Hepatocyte (in vitro differentiated cells): ENCODE results near the gene RPSA. TPM values are rescaled to one million over a fixed set of nuclear protein-coding genes. Genes with fewer than 3 reads are reported as not detected.

ENCODE experiments used
- DNase-seq: peaks from one replicate; pipeline ENCODE4 v3.0.0-alpha.2; 2016; ENCODE audit warnings: low spot score
- H2AFZ ChIP-seq: fragments of 200-600 bp; sonication (generic); 2 replicates; pipeline ENCODE4 v1.6.0; 2016; ENCODE audit warnings: antibody characterized with exemption, mild to moderate bottlenecking
- H3K27ac ChIP-seq: fragments of 200-600 bp; sonication (generic); 2 replicates; pipeline ENCODE4 v1.5.1; 2016; ENCODE audit warnings: mild to moderate bottlenecking
- H3K27me3 ChIP-seq: fragments of 200-600 bp; sonication (generic); 2 replicates; pipeline ENCODE4 v1.6.1; 2016
- H3K36me3 ChIP-seq: fragments of 200-600 bp; sonication (generic); replicated peaks from 2 replicates; pipeline ENCODE4 v1.5.1; 2016; ENCODE audit warnings: low read depth; ENCODE audit not compliant: insufficient read depth
- H3K4me1 ChIP-seq: fragments of 200-600 bp; sonication (generic); 2 replicates; pipeline ENCODE4 v1.5.1; 2016; ENCODE audit warnings: mild to moderate bottlenecking, moderate library complexity; ENCODE audit not compliant: insufficient read depth
- H3K4me2 ChIP-seq: fragments of 200-600 bp; sonication (generic); 2 replicates; pipeline ENCODE4 v1.6.0; 2016
- H3K4me3 ChIP-seq: fragments of 200-600 bp; sonication (generic); 2 replicates; pipeline ENCODE4 v1.5.1; 2016; ENCODE audit warnings: mild to moderate bottlenecking
- H3K79me2 ChIP-seq: fragments of 200-600 bp; sonication (generic); 2 replicates; pipeline ENCODE4 v1.6.0; 2017; ENCODE audit warnings: mild to moderate bottlenecking
- H3K9me2 ChIP-seq: fragments of 200-600 bp; sonication (generic); replicated peaks from 2 replicates; pipeline ENCODE4 v1.6.0; 2017; ENCODE audit warnings: mild to moderate bottlenecking; ENCODE audit not compliant: insufficient read depth
- H3K9me3 ChIP-seq: fragments of 200-600 bp; sonication (generic); 2 replicates; pipeline ENCODE4 v1.5.1; 2016; ENCODE audit warnings: low read depth, mild to moderate bottlenecking
- H4K20me1 ChIP-seq: fragments of 200-600 bp; sonication (generic); 2 replicates; pipeline ENCODE4 v1.6.0; 2016; ENCODE audit warnings: mild to moderate bottlenecking; ENCODE audit not compliant: insufficient read depth, poor library complexity, severe bottlenecking
- CTCF ChIP-seq: fragments of 200-600 bp; sonication (generic); IDR thresholded peaks from 2 replicates; pipeline ENCODE4 v1.5.1; 2016; ENCODE audit warnings: antibody characterized with exemption, mild to moderate bottlenecking; ENCODE audit not compliant: poor library complexity
- EZH2 ChIP-seq: fragments of 200-600 bp; sonication (generic); IDR thresholded peaks from 2 replicates; pipeline ENCODE4 v1.6.1; 2016; ENCODE audit warnings: antibody characterized with exemption, mild to moderate bottlenecking, borderline replicate concordance
- EZH2phosphoT487 ChIP-seq: fragments of 200-600 bp; sonication (generic); IDR thresholded peaks from one replicate; pipeline ENCODE4 v1.6.1; 2018; ENCODE audit warnings: antibody characterized with exemption, mild to moderate bottlenecking, low read depth, moderate library complexity; ENCODE audit not compliant: unreplicated experiment, severe bottlenecking
- WGBS: methylation state at CpG from one replicate; pipeline ENCODE4 v1.1.6; 2016; ENCODE audit warnings: low lambda C conversion rate; ENCODE audit errors: missing lambda C conversion rate; 5-methylcytosine and 5-hydroxymethylcytosine counted together
- polyA plus RNA-seq: library from polyadenylated mRNA; unstranded; fragments of >200 nt; fragmentation: Nextera tagmentation; extraction: Ambion mirVana; gene quantifications from 2 replicates; pipeline ENCODE4 v1.2.1, GENCODE V29; 2016
- total RNA-seq: library from RNA; depleted of rRNA; stranded (reverse); fragments of >200 nt; gene quantifications from 2 replicates; pipeline ENCODE4 v1.2.3, GENCODE V29; 2014

RPSA gene
- total RNA-seq (961 and 1,236 TPM in 2 replicates), polyA plus RNA-seq (249 and 267 TPM in 2 replicates)

GRCh38 chr3:39406368-39407258 lies at the start of gene RPSA:
Gene RPSA (plus strand): TSS chr3:39406720. CDS start chr3:39407654, 934 bp downstream.
- TF ChIP-seq CTCF = peak; percentile 50
- TF ChIP-seq EZH2 = no peak
- TF ChIP-seq EZH2phosphoT487 = no peak
- peak within 1 kb of the TSS; percentile 86 for H3K4me2 ChIP-seq
- H3K79me2 ChIP-seq = peaks cover 32% of the 10 kb centered on the region
- no peaks in the 10 kb centered on the region for H3K9me3 ChIP-seq
- no peaks in the 10 kb centered on the region for H3K9me2 ChIP-seq
- peak within 1 kb of the TSS; percentile 74 for H3K4me3 ChIP-seq
- under 1% methylated on average over 62 of the region's 63 CpGs for WGBS
- peaks cover 11% of the 10 kb centered on the region for H3K4me1 ChIP-seq
- peak; percentile 97 for DNase-seq
- peaks cover 34% of the 10 kb centered on the region for H4K20me1 ChIP-seq
- H3K27ac ChIP-seq = peak within 1 kb of the TSS; percentile 92
- peaks cover 8% of the 10 kb centered on the region for H3K36me3 ChIP-seq
- H2AFZ ChIP-seq = peak within 1 kb of the TSS; percentile 88
- H3K27me3 ChIP-seq = no peaks in the 10 kb centered on the region

- Histone ChIP-seq H3K27ac (no peak overlapping the region), H3K9me3 (no peaks in the 10 kb centered on the region), H3K4me1 (peaks cover 7% of the 10 kb centered on the region), H3K27me3 (no peaks in the 10 kb centered on the region), H3K4me2 (no peak overlapping the region), H4K20me1 (no peaks in the 10 kb centered on the region), H2AFZ (no peak overlapping the region), H3K79me2 (no peaks in the 10 kb centered on the region), H3K9me2 (no peaks in the 10 kb centered on the region), H3K36me3 (no peaks in the 10 kb centered on the region), H3K4me3 (no peak overlapping the region)
- TF ChIP-seq EZH2 (no peak), EZH2phosphoT487 (no peak), CTCF (no peak)
- WGBS = 90% methylated on average over 3 of the region's 3 CpGs
- no peak for DNase-seq
Observed at GRCh38 chr3:39358333-39358732, 48.2 kb upstream of the RPSA start.

GRCh38 chr3:39361252-39361927 lies 45.1 kb upstream of the RPSA start:
- DNase-seq = no peak
- TF ChIP-seq CTCF (no peak), EZH2 (no peak), EZH2phosphoT487 (no peak)
- H3K27me3 ChIP-seq = no peaks in the 10 kb centered on the region
- H3K27ac ChIP-seq = no peak overlapping the region
- no peaks in the 10 kb centered on the region for H3K36me3 ChIP-seq
- no peaks in the 10 kb centered on the region for H3K9me2 ChIP-seq
- H4K20me1 ChIP-seq = no peaks in the 10 kb centered on the region
- H3K4me1 ChIP-seq = peaks cover 7% of the 10 kb centered on the region
- H3K4me3 ChIP-seq = no peak overlapping the region
- no peaks in the 10 kb centered on the region for H3K9me3 ChIP-seq
- no peak overlapping the region for H3K4me2 ChIP-seq
- 85% methylated on average over 8 of the region's 8 CpGs for WGBS
- H3K79me2 ChIP-seq = no peaks in the 10 kb centered on the region
- H2AFZ ChIP-seq = no peak overlapping the region
